Cerebellar cortex (tissue), 1 donor: ENCODE measurements around the gene R3HDM2.

Experiments used
- DNase-seq: peaks from one replicate; pipeline ENCODE4 v3.0.0-alpha.2; 2015; ENCODE audit warnings: low spot score

Gene R3HDM2

GRCh38 chr12:57266681-57267080, 164.2 kb downstream of the R3HDM2 start:
- no peak for DNase-seq

GRCh38 chr12:57263096-57263495, 167.7 kb downstream of the R3HDM2 start:
- no peak for DNase-seq

GRCh38 chr12:57262126-57262822, 168.6 kb downstream of the R3HDM2 start:
- DNase-seq, result no peak

- peak; percentile 61 for DNase-seq
These were observed 169.4 kb downstream of the R3HDM2 start for GRCh38 chr12:57261428-57261865.

- DNase-seq, result no peak
These were observed 170.5 kb downstream of the R3HDM2 start for GRCh38 chr12:57260366-57260765.

- DNase-seq, result no peak
These were observed 171.6 kb downstream of the R3HDM2 start for GRCh38 chr12:57258977-57259970.

GRCh38 chr12:57255916-57256315, 174.9 kb downstream of the R3HDM2 start:
- no peak for DNase-seq

GRCh38 chr12:57254506-57255280, 176.2 kb downstream of the R3HDM2 start:
- DNase-seq, result no peak

GRCh38 chr12:57250956-57251355, 179.9 kb downstream of the R3HDM2 start, which contains the start of gene STAC3:
STAC3 (minus strand) TSS chr12:57251187; CDS start chr12:57249636, 1,551 bp downstream.
- no peak for DNase-seq

GRCh38 chr12:57250541-57250940, 180.3 kb downstream of the R3HDM2 start:
- DNase-seq, result no peak

GRCh38 chr12:57248934-57249742, 181.7 kb downstream of the R3HDM2 start:
- no peak for DNase-seq

GRCh38 chr12:57247041-57247440, 183.8 kb downstream of the R3HDM2 start:
- DNase-seq, result no peak

- no peak for DNase-seq
These were observed 186.5 kb downstream of the R3HDM2 start for GRCh38 chr12:57244312-57244696.

GRCh38 chr12:57243521-57244311, 187.1 kb downstream of the R3HDM2 start:
- DNase-seq, result peak; percentile 80

- peak; percentile 88 for DNase-seq
These were observed 188.0 kb downstream of the R3HDM2 start for GRCh38 chr12:57242691-57243454.

- peak; percentile 93 for DNase-seq
These were observed 188.5 kb downstream of the R3HDM2 start for GRCh38 chr12:57242329-57242690.

GRCh38 chr12:57241402-57242310, 189.2 kb downstream of the R3HDM2 start:
- DNase-seq, result no peak

- DNase-seq, result peak; percentile 71
These were observed 189.9 kb downstream of the R3HDM2 start for GRCh38 chr12:57240926-57241401.
